Tibial artery (tissue), 4 donors: Measurements from ENCODE around the gene ZBTB7A.

Experiments
- DNase-seq, 2 donors: peaks; one replicate each; pipeline ENCODE4 v3.0.0-alpha.2; 2019
- H3K27ac ChIP-seq, 2 donors: fragments of 200-600 bp; sonication (generic) in 1 of 2; 1 replicate in 1 of 2; 2 replicates in 1 of 2; pipeline ENCODE4 v1.5.1; 2018 to 2019; ENCODE audit warnings: mild to moderate bottlenecking in 1 of 2
- H3K27me3 ChIP-seq, 2 donors: fragments of 200-600 bp; sonication (generic) in 1 of 2; one replicate each; pipeline versions ENCODE4 v1.5.1 to v1.6.0; 2016 to 2019
- H3K36me3 ChIP-seq, 3 donors: fragments of 200-600 bp; sonication (generic) in 2 of 3; one replicate each; pipeline ENCODE4 v1.5.1; 2016 to 2019; ENCODE audit warnings: mild to moderate bottlenecking in 2 of 3
- H3K4me1 ChIP-seq, 4 donors: fragments of 200-600 bp; sonication (generic) in 2 of 4; 1 replicate in 3 of 4; 2 replicates in 1 of 4; pipeline ENCODE4 v1.5.1; 2016 to 2019
- H3K4me3 ChIP-seq, 2 donors: fragments of 200-600 bp; sonication (generic) in 1 of 2; 1 replicate in 1 of 2; 2 replicates in 1 of 2; pipeline ENCODE4 v1.5.1; 2018 to 2019; ENCODE audit warnings: mild to moderate bottlenecking in 2 of 2
- H3K9me3 ChIP-seq, 3 donors: fragments of 200-600 bp; sonication (generic) in 1 of 3; one replicate each; pipeline ENCODE4 v1.5.1; 2016 to 2019
- CTCF ChIP-seq, 2 experiments: fragments of 200-600 bp in 1 of 2; fragments of 450-650 bp in 1 of 2; IDR thresholded peaks; one replicate each; pipeline ENCODE4 v1.5.1; 2017 to 2019; ENCODE audit warnings: antibody characterized with exemption in 2 of 2, mild to moderate bottlenecking in 1 of 2, moderate library complexity in 1 of 2
- intact Hi-C: fragments of 100-400 bp; cut with DNase I; formaldehyde crosslinking; loops from one replicate; pipeline ENCODE4 v1.15.0; 2023; ENCODE audit warnings: low total_unique reads

Gene ZBTB7A

GRCh38 chr19:4064496-4065260 lies 2.0 kb downstream of the ZBTB7A start:
- H3K4me1 ChIP-seq, result peaks cover 10 to 60% (median 53%) of the 10 kb centered on the region in 4 donors
- H3K36me3 ChIP-seq, result peaks cover 0 to 10% (median 0%) of the 10 kb centered on the region in 3 donors
- peak in 1 of 2 donors; percentile 70 for DNase-seq
- H3K4me3 ChIP-seq, result peak overlapping the region; percentile 94 to 98
- no peaks in the 10 kb centered on the region for H3K9me3 ChIP-seq
- intact Hi-C loops, result no loop called here
- peak overlapping the region; percentile 99 for H3K27ac ChIP-seq
- H3K27me3 ChIP-seq, result no peaks in the 10 kb centered on the region
- no peak for TF ChIP-seq CTCF (IDR thresholded peaks at IDR 0.05)

- no peak for TF ChIP-seq CTCF (IDR thresholded peaks at IDR 0.05)
- no peaks in the 10 kb centered on the region for H3K9me3 ChIP-seq
- H3K27me3 ChIP-seq, result no peaks in the 10 kb centered on the region
- H3K4me3 ChIP-seq, result peak overlapping the region; percentile 94 to 98
- H3K27ac ChIP-seq, result peak overlapping the region; percentile 99
- no peak for DNase-seq
- peaks cover 0 to 10% (median 0%) of the 10 kb centered on the region in 3 donors for H3K36me3 ChIP-seq
- intact Hi-C loops, result no loop called here
- H3K4me1 ChIP-seq, result peaks cover 10 to 65% (median 58%) of the 10 kb centered on the region in 4 donors
Measured at GRCh38 chr19:4064149-4064495, 2.6 kb downstream of the ZBTB7A start.

- Histone ChIP-seq H3K4me3 (peak overlapping the region; percentile 94 to 98), H3K36me3 (peaks cover 0 to 10% (median 0%) of the 10 kb centered on the region in 3 donors), H3K9me3 (no peaks in the 10 kb centered on the region), H3K27me3 (no peaks in the 10 kb centered on the region), H3K27ac (peak overlapping the region; percentile 99), H3K4me1 (peaks cover 10 to 69% (median 64%) of the 10 kb centered on the region in 4 donors)
- DNase-seq, result no peak
- intact Hi-C loops, result no loop called here
- no peak for TF ChIP-seq CTCF (IDR thresholded peaks at IDR 0.05)
Measured at GRCh38 chr19:4063369-4064148, 3.1 kb downstream of the ZBTB7A start.

GRCh38 chr19:4062419-4063368 lies 4.0 kb downstream of the ZBTB7A start:
- Histone ChIP-seq H3K4me3 (peak overlapping the region; percentile 94 to 98), H3K36me3 (peaks cover 0 to 10% (median 0%) of the 10 kb centered on the region in 3 donors), H3K27me3 (no peaks in the 10 kb centered on the region), H3K9me3 (no peaks in the 10 kb centered on the region), H3K27ac (peak overlapping the region; percentile 99), H3K4me1 (peaks cover 10 to 70% (median 65%) of the 10 kb centered on the region in 4 donors)
- intact Hi-C loops, result no loop called here
- no peak for DNase-seq
- TF ChIP-seq CTCF (IDR thresholded peaks at IDR 0.05), result no peak
